Measurements from ENCODE around the gene AUNIP. TPM values are rescaled to one million over a fixed set of nuclear protein-coding genes. Genes with fewer than 3 reads are reported as not detected.
A peak's percentile ranks its signal among the peaks of the same experiment; 100 is the strongest.

AUNIP gene
- total RNA-seq, 1 donor from 2014 or later = 1.3 TPM

GRCh38 chr1:25797939-25798338, 61.3 kb downstream of the AUNIP start:
- Mint-ChIP-seq H3K4me3 (ENCODE audit: unreplicated experiment) (peak overlapping the region; percentile 1), H3K36me3 (ENCODE audit: unreplicated experiment) (no peaks in the 10 kb centered on the region), H3K27ac (ENCODE audit: unreplicated experiment) (peak overlapping the region; percentile 44), H3K27me3 (ENCODE audit: unreplicated experiment) (peaks cover 4% of the 10 kb centered on the region), H3K9me3 (ENCODE audit: unreplicated experiment) (peaks cover 2% of the 10 kb centered on the region), H3K4me1 (ENCODE audit: low read depth, unreplicated experiment) (peaks cover 29% of the 10 kb centered on the region)
- peak; percentile 40 for TF ChIP-seq CTCF (IDR thresholded peaks at IDR 0.05; ENCODE audit: partially characterized antibody, unreplicated experiment)
- peak; percentile 65 for DNase-seq

- Mint-ChIP-seq H3K27me3 (ENCODE audit: unreplicated experiment) (peaks cover 5% of the 10 kb centered on the region), H3K36me3 (ENCODE audit: unreplicated experiment) (no peaks in the 10 kb centered on the region), H3K9me3 (ENCODE audit: unreplicated experiment) (peaks cover 2% of the 10 kb centered on the region), H3K27ac (ENCODE audit: unreplicated experiment) (peak overlapping the region; percentile 86), H3K4me1 (ENCODE audit: low read depth, unreplicated experiment) (peaks cover 28% of the 10 kb centered on the region), H3K4me3 (ENCODE audit: unreplicated experiment) (peak overlapping the region; percentile 70)
- DNase-seq = peak; percentile 93
- TF ChIP-seq CTCF (IDR thresholded peaks at IDR 0.05; ENCODE audit: partially characterized antibody, unreplicated experiment) = peak; percentile 79
Observed at GRCh38 chr1:25796811-25797458, 62.3 kb downstream of the AUNIP start.

GRCh38 chr1:25795946-25796810, 63.1 kb downstream of the AUNIP start:
- Mint-ChIP-seq H3K27me3 (ENCODE audit: unreplicated experiment) (peaks cover 7% of the 10 kb centered on the region), H3K36me3 (ENCODE audit: unreplicated experiment) (no peaks in the 10 kb centered on the region), H3K9me3 (ENCODE audit: unreplicated experiment) (peaks cover 2% of the 10 kb centered on the region), H3K27ac (ENCODE audit: unreplicated experiment) (no peak overlapping the region), H3K4me3 (ENCODE audit: unreplicated experiment) (no peak overlapping the region), H3K4me1 (ENCODE audit: low read depth, unreplicated experiment) (peaks cover 33% of the 10 kb centered on the region)
- no peak for TF ChIP-seq CTCF (IDR thresholded peaks at IDR 0.05; ENCODE audit: partially characterized antibody, unreplicated experiment)
- no peak for DNase-seq

- TF ChIP-seq CTCF (IDR thresholded peaks at IDR 0.05; ENCODE audit: partially characterized antibody, unreplicated experiment) = no peak
- peaks cover 4% of the 10 kb centered on the region for H3K36me3 Mint-ChIP-seq (ENCODE audit: unreplicated experiment)
- peaks cover 2% of the 10 kb centered on the region for H3K9me3 Mint-ChIP-seq (ENCODE audit: unreplicated experiment)
- H3K27ac Mint-ChIP-seq (ENCODE audit: unreplicated experiment) = peak overlapping the region; percentile 60
- peaks cover 31% of the 10 kb centered on the region for H3K4me1 Mint-ChIP-seq (ENCODE audit: low read depth, unreplicated experiment)
- DNase-seq = no peak
- H3K27me3 Mint-ChIP-seq (ENCODE audit: unreplicated experiment) = peaks cover 7% of the 10 kb centered on the region
- peak overlapping the region; percentile 11 for H3K4me3 Mint-ChIP-seq (ENCODE audit: unreplicated experiment)
Observed at GRCh38 chr1:25795211-25795610, 64.0 kb downstream of the AUNIP start.

GRCh38 chr1:25794325-25794724, 64.9 kb downstream of the AUNIP start:
- peaks cover 2% of the 10 kb centered on the region for H3K9me3 Mint-ChIP-seq (ENCODE audit: unreplicated experiment)
- H3K27me3 Mint-ChIP-seq (ENCODE audit: unreplicated experiment) = peaks cover 7% of the 10 kb centered on the region
- peak overlapping the region; percentile 66 for H3K4me3 Mint-ChIP-seq (ENCODE audit: unreplicated experiment)
- peaks cover 6% of the 10 kb centered on the region for H3K36me3 Mint-ChIP-seq (ENCODE audit: unreplicated experiment)
- no peak for TF ChIP-seq CTCF (IDR thresholded peaks at IDR 0.05; ENCODE audit: partially characterized antibody, unreplicated experiment)
- H3K27ac Mint-ChIP-seq (ENCODE audit: unreplicated experiment) = no peak overlapping the region
- peaks cover 31% of the 10 kb centered on the region for H3K4me1 Mint-ChIP-seq (ENCODE audit: low read depth, unreplicated experiment)
- no peak for DNase-seq
